Measurements from ENCODE around the gene FZD10.

Gene FZD10

DNA sequence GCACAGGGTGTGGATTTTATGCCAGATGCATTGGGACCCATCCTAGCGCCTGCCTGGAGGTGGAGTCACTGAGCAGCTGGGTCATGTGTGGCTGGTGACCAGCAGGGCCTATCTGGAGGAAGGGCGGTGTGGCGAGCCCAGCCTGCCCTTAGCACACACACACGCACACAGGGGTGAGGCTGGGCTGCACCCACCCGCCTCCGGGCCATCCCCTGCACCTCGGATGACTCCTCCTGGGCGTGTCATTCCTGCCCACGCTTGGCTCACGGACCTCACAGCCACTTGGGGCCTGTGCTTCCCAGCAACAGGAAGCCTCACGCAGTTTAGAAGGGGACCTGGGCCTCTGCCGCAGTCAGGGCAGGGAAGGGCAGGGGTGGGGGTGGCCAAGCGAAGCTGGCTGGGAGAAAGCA, 36.2 kb upstream of the FZD10 start:
- in situ Hi-C loops (cut with MboI; ENCODE audit: low sequenced_read_pairs, unreplicated experiment), result no loop called here
- TF ChIP-seq, protein P1, sequence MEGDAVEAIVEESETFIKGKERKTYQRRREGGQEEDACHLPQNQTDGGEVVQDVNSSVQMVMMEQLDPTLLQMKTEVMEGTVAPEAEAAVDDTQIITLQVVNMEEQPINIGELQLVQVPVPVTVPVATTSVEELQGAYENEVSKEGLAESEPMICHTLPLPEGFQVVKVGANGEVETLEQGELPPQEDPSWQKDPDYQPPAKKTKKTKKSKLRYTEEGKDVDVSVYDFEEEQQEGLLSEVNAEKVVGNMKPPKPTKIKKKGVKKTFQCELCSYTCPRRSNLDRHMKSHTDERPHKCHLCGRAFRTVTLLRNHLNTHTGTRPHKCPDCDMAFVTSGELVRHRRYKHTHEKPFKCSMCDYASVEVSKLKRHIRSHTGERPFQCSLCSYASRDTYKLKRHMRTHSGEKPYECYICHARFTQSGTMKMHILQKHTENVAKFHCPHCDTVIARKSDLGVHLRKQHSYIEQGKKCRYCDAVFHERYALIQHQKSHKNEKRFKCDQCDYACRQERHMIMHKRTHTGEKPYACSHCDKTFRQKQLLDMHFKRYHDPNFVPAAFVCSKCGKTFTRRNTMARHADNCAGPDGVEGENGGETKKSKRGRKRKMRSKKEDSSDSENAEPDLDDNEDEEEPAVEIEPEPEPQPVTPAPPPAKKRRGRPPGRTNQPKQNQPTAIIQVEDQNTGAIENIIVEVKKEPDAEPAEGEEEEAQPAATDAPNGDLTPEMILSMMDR (IDR thresholded peaks at IDR 0.05; ENCODE audit: borderline replicate concordance, control extremely low read depth, extremely low read depth, insufficient read depth, missing control alignments), result no peak
- no peak for DNase-seq (ENCODE audit: low spot score)

DNA sequence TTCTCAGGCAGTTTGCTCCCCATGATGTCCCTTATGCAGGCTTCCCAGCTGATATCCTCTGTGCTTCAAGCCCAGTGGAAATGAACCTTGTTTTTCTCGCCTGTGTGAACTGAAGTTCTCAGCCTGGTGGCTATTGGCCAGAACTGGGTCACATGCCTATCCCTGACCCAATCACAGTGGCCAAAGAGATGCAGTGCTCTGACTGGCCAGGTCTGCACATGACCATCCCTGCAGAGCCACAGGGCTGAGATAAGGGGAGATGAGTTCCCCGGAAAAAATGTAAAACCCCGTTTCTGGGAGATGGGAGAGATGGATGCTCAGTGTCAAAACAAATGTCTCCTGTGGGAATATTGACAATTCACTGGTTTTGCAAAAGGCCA, 34.7 kb upstream of the FZD10 start:
- DNase-seq (ENCODE audit: low spot score), result no peak
- TF ChIP-seq, protein P1 (IDR thresholded peaks at IDR 0.05; ENCODE audit: borderline replicate concordance, control extremely low read depth, extremely low read depth, insufficient read depth, missing control alignments), result no peak
- in situ Hi-C loops (cut with MboI; ENCODE audit: low sequenced_read_pairs, unreplicated experiment), result no loop called here

DNA sequence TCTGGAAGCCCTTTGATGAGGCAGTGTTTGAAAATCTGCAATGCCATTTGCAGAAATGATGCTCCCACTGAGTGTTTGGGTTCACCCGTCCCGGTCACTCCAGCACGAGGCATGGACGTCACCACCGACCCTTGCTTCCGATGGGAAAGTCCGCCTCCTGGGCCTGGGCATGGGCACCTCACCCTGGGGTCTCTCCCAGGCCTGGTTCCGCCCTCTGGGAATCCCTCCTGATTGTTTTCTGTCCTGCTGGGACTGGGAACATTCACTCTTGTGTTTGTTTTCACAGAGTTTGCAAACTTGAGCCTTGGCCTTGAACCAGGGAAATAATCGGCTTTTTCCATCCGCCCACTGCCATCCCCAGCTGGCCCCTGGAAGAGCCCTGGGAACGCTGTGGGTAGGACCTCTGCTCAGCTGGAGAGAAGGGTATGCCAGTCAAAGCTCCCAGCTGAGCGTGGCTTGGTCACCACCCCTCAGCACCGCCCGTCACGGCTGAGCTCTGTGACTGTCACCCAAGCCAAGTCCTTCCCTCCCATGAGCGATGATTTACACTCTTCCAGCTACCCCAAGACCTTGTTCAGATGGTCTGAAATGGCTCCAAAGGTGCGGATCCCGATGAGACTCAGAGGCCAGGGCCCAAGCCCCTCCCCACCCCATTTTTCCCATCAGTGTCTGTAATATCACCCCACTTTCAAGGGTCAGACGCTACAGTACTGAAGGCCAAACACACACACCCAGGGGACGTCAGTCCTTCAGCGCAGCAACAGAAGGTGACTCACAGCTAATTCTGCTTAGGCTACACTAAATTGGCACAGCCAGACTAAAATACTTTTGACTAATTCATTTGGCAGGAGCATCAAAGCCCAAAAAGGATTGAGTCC, 34.1 kb upstream of the FZD10 start:
- in situ Hi-C loops (cut with MboI; ENCODE audit: low sequenced_read_pairs, unreplicated experiment), result no loop called here
- TF ChIP-seq, protein P1 (IDR thresholded peaks at IDR 0.05; ENCODE audit: borderline replicate concordance, control extremely low read depth, extremely low read depth, insufficient read depth, missing control alignments), result no peak
- DNase-seq (ENCODE audit: low spot score), result no peak

DNA sequence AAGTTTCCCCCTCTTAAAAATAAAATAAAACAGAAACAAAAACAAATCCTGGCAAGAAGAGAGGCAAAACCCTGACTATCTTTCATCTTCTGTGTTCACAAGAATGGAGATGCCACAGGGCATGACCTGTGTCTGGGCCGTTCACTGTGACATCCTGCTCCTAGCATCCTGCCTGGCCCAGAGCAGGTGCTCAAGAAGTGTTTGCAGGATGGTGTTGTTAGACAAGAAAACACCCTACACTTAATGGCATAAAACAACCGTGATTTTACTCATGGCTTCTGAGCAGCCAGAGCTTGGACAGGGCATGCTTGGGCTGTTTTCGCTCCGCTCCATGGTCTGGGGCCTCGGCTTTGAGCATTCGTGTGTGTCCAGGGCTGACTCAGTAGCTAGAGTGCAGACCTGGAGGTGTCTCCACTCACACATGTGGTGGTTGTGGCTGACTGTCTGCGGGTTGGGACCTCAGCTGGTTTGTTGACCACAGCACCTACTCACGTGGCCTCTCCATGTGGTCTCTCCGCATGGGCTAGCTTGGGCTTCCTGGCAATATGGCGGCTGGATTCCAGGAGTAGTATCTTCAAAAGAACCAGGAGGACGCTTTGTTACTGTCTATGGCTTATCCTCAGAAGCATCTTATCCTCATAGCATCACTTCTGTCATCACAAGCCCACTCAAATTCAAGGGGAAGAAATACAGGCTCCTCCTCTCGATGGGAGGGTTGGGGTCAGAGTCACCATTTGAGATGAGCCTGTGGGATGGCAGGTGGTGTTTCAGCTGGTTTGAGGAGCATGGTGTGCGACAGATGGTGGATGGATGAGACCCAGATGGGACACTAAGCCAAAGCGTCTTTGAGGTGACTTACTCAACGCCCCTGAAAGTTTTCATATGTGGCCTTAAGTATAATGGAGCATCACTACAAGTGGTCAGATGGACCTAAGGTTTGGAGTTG, 33.2 kb upstream of the FZD10 start:
- TF ChIP-seq, protein P1 (IDR thresholded peaks at IDR 0.05; ENCODE audit: borderline replicate concordance, control extremely low read depth, extremely low read depth, insufficient read depth, missing control alignments), result no peak
- no peak for DNase-seq (ENCODE audit: low spot score)
- in situ Hi-C loops (cut with MboI; ENCODE audit: low sequenced_read_pairs, unreplicated experiment), result no loop called here

DNA sequence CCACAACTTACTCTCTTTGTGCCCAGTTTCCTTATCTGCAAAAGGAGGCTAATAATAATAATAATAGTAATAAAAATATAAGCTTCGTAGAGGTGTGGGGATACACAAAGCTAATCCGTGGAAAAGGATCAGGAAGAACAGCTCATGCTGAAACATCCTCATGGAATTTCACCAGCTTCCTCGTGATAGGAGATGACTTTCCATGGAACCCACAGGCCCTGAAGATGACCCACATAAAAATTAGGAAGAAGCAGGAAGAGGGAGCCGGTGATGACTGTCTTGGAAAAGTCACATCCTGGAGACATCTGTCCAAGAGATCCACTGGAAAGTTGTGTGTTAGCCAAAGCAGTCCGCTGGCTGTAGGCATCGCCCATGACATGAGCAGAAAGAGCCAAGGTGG, 31.9 kb upstream of the FZD10 start:
- DNase-seq (ENCODE audit: low spot score), result no peak
- in situ Hi-C loops (cut with MboI; ENCODE audit: low sequenced_read_pairs, unreplicated experiment), result no loop called here
- TF ChIP-seq, protein P1 (IDR thresholded peaks at IDR 0.05; ENCODE audit: borderline replicate concordance, control extremely low read depth, extremely low read depth, insufficient read depth, missing control alignments), result no peak

DNA sequence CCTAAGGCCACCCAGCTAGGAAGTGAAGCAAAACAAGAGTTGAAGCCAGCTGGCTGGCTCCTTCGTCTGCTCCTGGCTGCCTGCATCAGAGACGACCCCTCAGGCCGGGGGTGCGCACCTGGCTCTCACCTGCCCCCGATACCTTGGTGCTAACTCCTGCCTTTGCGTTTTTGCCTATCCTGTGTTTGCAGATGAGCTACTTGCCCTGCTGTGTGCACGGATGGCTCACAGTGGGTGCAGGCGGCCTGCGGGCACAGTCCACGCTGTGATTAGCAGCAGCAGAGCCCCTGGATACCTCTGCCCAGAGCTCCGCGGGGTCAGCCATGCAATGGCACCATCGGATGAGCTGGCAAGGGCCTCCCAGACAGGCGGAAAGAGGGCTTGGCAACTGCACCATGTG, 31.2 kb upstream of the FZD10 start:
- in situ Hi-C loops (cut with MboI; ENCODE audit: low sequenced_read_pairs, unreplicated experiment), result no loop called here
- TF ChIP-seq, protein P1 (IDR thresholded peaks at IDR 0.05; ENCODE audit: borderline replicate concordance, control extremely low read depth, extremely low read depth, insufficient read depth, missing control alignments), result no peak
- DNase-seq (ENCODE audit: low spot score), result no peak

Measured in GM13976 (cell line).